GM21786 (cell line): ENCODE measurements around the gene ASAP2.
A peak's percentile ranks its signal among the peaks of the same experiment; 100 is the strongest.
"Not testable (repeated sequence)": the region's sequence is repeated elsewhere in the genome, so short reads cannot be mapped to it uniquely, and the experiment has no call there.

Experiments
- ATAC-seq: cut with Tn5 transposase; IDR thresholded peaks from one replicate; pipeline ENCODE4 v1.9.1; 2021; ENCODE audit not compliant: unreplicated experiment

Gene ASAP2

GRCh38 chr2:9398251-9398650 lies 191.6 kb downstream of the ASAP2 start:
- ATAC-seq = not testable (repeated sequence)

- ATAC-seq = no peak
Observed at GRCh38 chr2:9398881-9399780, 192.5 kb downstream of the ASAP2 start.

GRCh38 chr2:9400268-9401058 lies 193.9 kb downstream of the ASAP2 start:
- ATAC-seq = no peak

- ATAC-seq = no peak
Observed at GRCh38 chr2:9401059-9401547, 194.5 kb downstream of the ASAP2 start.

- no peak for ATAC-seq
Observed at GRCh38 chr2:9401646-9402371, 195.2 kb downstream of the ASAP2 start.

GRCh38 chr2:9403924-9404323 lies 197.3 kb downstream of the ASAP2 start:
- no peak for ATAC-seq

GRCh38 chr2:9404451-9404850 lies 197.8 kb downstream of the ASAP2 start:
- ATAC-seq = no peak

GRCh38 chr2:9405636-9406035 lies 199.0 kb downstream of the ASAP2 start:
- no peak for ATAC-seq

- no peak for ATAC-seq
Observed at GRCh38 chr2:9406529-9407362, 200.1 kb downstream of the ASAP2 start.

- no peak for ATAC-seq
Observed at GRCh38 chr2:9407363-9407811, 200.8 kb downstream of the ASAP2 start.

- ATAC-seq = no peak
Observed at GRCh38 chr2:9408641-9409151, 202.1 kb downstream of the ASAP2 start.

GRCh38 chr2:9410108-9410507 lies 203.5 kb downstream of the ASAP2 start:
- ATAC-seq = peak; percentile 93

GRCh38 chr2:9412781-9413180 lies 206.2 kb downstream of the ASAP2 start:
- ATAC-seq = no peak

GRCh38 chr2:9415516-9416169 lies 209.0 kb downstream of the ASAP2 start:
- ATAC-seq = no peak

GRCh38 chr2:9416267-9416961 lies 209.8 kb downstream of the ASAP2 start:
- no peak for ATAC-seq

- ATAC-seq = no peak
Observed at GRCh38 chr2:9416962-9417316, 210.3 kb downstream of the ASAP2 start.

- ATAC-seq = no peak
Observed at GRCh38 chr2:9417725-9418124, 211.1 kb downstream of the ASAP2 start.

GRCh38 chr2:9418746-9419145 lies 212.1 kb downstream of the ASAP2 start:
- no peak for ATAC-seq

GRCh38 chr2:9419541-9419940 lies 212.9 kb downstream of the ASAP2 start:
- ATAC-seq = no peak
